Gastroesophageal sphincter (tissue), 3 donors: ENCODE data around the gene SLC29A3.

ENCODE experiments used
- EP300 ChIP-seq: sonication (generic); formaldehyde crosslinking; IDR thresholded peaks from one replicate; pipeline ENCODE4 v1.6.1; 2017; ENCODE audit warnings: antibody characterized with exemption, mild to moderate bottlenecking
- TF ChIP-seq, protein P1 (sequence below), 4 experiments: fragments of 200-600 bp in 2 of 4; fragments of 450-650 bp in 2 of 4; sonication (generic) in 1 of 4; IDR thresholded peaks; one replicate each; pipeline ENCODE4 v1.5.1; 2017 to 2019; ENCODE audit warnings: antibody characterized with exemption in 4 of 4, mild to moderate bottlenecking in 2 of 4, moderate library complexity in 2 of 4

DNA sequence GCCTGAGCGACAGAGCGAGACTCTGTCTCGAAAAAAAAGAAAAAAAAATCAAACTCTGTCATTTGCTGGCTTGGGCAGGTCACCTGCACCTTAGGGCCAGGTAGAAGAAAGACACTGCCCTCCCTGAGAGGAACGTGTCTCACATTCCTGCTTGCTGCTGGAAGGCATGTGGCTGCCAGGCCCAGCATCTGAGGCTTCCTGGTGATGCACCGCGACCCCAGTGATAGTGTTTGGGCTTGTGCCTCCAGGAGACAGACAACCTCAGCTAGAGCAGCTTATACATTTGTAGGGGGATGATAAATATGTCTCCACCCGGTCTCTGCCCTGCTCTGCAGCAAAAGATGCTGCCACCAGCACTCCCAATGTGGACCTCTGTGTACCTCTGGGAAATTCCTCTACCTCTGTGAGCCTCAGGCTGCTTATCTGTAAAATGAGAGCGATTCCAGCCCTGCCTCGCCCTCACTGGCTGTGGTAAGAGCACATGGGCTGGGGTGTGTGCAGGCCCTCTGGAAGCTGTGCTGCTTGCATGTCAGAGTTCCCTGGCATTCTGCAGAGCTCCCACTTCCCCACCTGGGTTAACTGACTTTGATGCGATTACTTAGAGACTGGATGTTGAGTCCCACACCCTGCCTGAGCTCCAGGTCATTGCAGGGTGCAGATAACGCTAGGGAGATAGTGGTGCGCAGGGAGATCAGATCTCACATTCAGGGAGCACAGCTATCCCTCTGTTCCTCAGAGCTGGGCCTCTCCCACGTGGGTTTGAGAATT is 19.9 kb downstream of the SLC29A3 start:
- TF ChIP-seq, protein P1, sequence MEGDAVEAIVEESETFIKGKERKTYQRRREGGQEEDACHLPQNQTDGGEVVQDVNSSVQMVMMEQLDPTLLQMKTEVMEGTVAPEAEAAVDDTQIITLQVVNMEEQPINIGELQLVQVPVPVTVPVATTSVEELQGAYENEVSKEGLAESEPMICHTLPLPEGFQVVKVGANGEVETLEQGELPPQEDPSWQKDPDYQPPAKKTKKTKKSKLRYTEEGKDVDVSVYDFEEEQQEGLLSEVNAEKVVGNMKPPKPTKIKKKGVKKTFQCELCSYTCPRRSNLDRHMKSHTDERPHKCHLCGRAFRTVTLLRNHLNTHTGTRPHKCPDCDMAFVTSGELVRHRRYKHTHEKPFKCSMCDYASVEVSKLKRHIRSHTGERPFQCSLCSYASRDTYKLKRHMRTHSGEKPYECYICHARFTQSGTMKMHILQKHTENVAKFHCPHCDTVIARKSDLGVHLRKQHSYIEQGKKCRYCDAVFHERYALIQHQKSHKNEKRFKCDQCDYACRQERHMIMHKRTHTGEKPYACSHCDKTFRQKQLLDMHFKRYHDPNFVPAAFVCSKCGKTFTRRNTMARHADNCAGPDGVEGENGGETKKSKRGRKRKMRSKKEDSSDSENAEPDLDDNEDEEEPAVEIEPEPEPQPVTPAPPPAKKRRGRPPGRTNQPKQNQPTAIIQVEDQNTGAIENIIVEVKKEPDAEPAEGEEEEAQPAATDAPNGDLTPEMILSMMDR (IDR thresholded peaks at IDR 0.05) = no peak
- TF ChIP-seq EP300 = no peak
